ENCODE measurements around the gene HBP1. TPM values are rescaled to one million over a fixed set of nuclear protein-coding genes. Genes with fewer than 3 reads are reported as not detected.
"Not testable (repeated sequence)": the region's sequence is repeated elsewhere in the genome, so short reads cannot be mapped to it uniquely, and the experiment has no call there.

HBP1 gene
- total RNA-seq, 1 donor from 2014 or later, result 51.7 TPM

- Histone ChIP-seq H3K36me3 (ENCODE audit: control insufficient read depth, insufficient read depth, low read length) (no peaks in the 10 kb centered on the region), H3K27me3 (ENCODE audit: control insufficient read depth, insufficient read depth, low read length) (no peaks in the 10 kb centered on the region)
- TF ChIP-seq CTCF (IDR thresholded peaks at IDR 0.05; ENCODE audit: insufficient read depth, low read length, poor library complexity, severe bottlenecking), result no peak
Measured at GRCh38 chr7:107219563-107220244, 50.9 kb downstream of the HBP1 start.

GRCh38 chr7:107220356-107220755, 51.6 kb downstream of the HBP1 start:
- H3K4me3 ChIP-seq (ENCODE audit: low read depth, low read length), result no peak overlapping the region
- DNase-seq (ENCODE audit: low read depth), result no peak
- no peaks in the 10 kb centered on the region for H3K27me3 ChIP-seq (ENCODE audit: control insufficient read depth, insufficient read depth, low read length)
- no peak for TF ChIP-seq CTCF (IDR thresholded peaks at IDR 0.05; ENCODE audit: insufficient read depth, low read length, poor library complexity, severe bottlenecking)
- H3K36me3 ChIP-seq (ENCODE audit: control insufficient read depth, insufficient read depth, low read length), result no peaks in the 10 kb centered on the region

More at GRCh38 chr7:107219563-107220244, 50.9 kb downstream of the HBP1 start:
- no peak for DNase-seq (ENCODE audit: low read depth)
- H3K4me3 ChIP-seq (ENCODE audit: low read depth, low read length), result no peak overlapping the region

GRCh38 chr7:107220806-107221205, 52.0 kb downstream of the HBP1 start:
- not testable (repeated sequence) for H3K36me3 ChIP-seq (ENCODE audit: control insufficient read depth, insufficient read depth, low read length); DNase-seq (ENCODE audit: low read depth); H3K4me3 ChIP-seq (ENCODE audit: low read depth, low read length); H3K27me3 ChIP-seq (ENCODE audit: control insufficient read depth, insufficient read depth, low read length)

GRCh38 chr7:107224374-107225223, 55.8 kb downstream of the HBP1 start:
- no peak for TF ChIP-seq CTCF (IDR thresholded peaks at IDR 0.05; ENCODE audit: insufficient read depth, low read length, poor library complexity, severe bottlenecking)
- no peaks in the 10 kb centered on the region for H3K27me3 ChIP-seq (ENCODE audit: control insufficient read depth, insufficient read depth, low read length)
- no peak overlapping the region for H3K4me3 ChIP-seq (ENCODE audit: low read depth, low read length)
- DNase-seq (ENCODE audit: low read depth), result no peak
- no peaks in the 10 kb centered on the region for H3K36me3 ChIP-seq (ENCODE audit: control insufficient read depth, insufficient read depth, low read length)

- H3K4me3 ChIP-seq (ENCODE audit: low read depth, low read length), result no peak overlapping the region
- no peak for DNase-seq (ENCODE audit: low read depth)
- no peaks in the 10 kb centered on the region for H3K36me3 ChIP-seq (ENCODE audit: control insufficient read depth, insufficient read depth, low read length)
- H3K27me3 ChIP-seq (ENCODE audit: control insufficient read depth, insufficient read depth, low read length), result no peaks in the 10 kb centered on the region
- no peak for TF ChIP-seq CTCF (IDR thresholded peaks at IDR 0.05; ENCODE audit: insufficient read depth, low read length, poor library complexity, severe bottlenecking)
Measured at GRCh38 chr7:107228291-107228690, 59.5 kb downstream of the HBP1 start.

- no peaks in the 10 kb centered on the region for H3K36me3 ChIP-seq (ENCODE audit: control insufficient read depth, insufficient read depth, low read length)
- H3K27me3 ChIP-seq (ENCODE audit: control insufficient read depth, insufficient read depth, low read length), result no peaks in the 10 kb centered on the region
- TF ChIP-seq CTCF (IDR thresholded peaks at IDR 0.05; ENCODE audit: insufficient read depth, low read length, poor library complexity, severe bottlenecking), result no peak
- H3K4me3 ChIP-seq (ENCODE audit: low read depth, low read length), result no peak overlapping the region
- DNase-seq (ENCODE audit: low read depth), result no peak
Measured at GRCh38 chr7:107230334-107230733, 61.5 kb downstream of the HBP1 start.

Measured in kidney epithelial cell (primary cell).